Measurements from ENCODE around the gene ATOH8.

- TF ChIP-seq ZNF274 (IDR thresholded peaks at IDR 0.05; ENCODE audit: low read depth, low read length) = no peak
- no peak for TF ChIP-seq YY1 (IDR thresholded peaks at IDR 0.05; ENCODE audit: insufficient read depth, insufficient read length)
- no peak for TF ChIP-seq SUZ12 (IDR thresholded peaks at IDR 0.05; ENCODE audit: extremely low read depth, insufficient read depth, insufficient read length)
Observed at GRCh38 chr2:85822766-85823165, 69.0 kb downstream of the ATOH8 start.

Data from NT2/D1 (cell line).